ENCODE data around the gene CROCC2. TPM values are rescaled to one million over a fixed set of nuclear protein-coding genes. Genes with fewer than 3 reads are reported as not detected.

CROCC2 gene
- total RNA-seq (2014; rRNA removed; shearing (Covaris generic)), result not detected in 2 replicates

GRCh38 chr2:240906141-240906910 is at the start of gene CROCC2:
CROCC2 (plus strand) TSS chr2:240906336; CDS start chr2:240906514, 178 bp downstream.
- peak; percentile 26 for DNase-seq (ENCODE audit: low spot score)
- in situ Hi-C loops (cut with HindIII; ENCODE audit: low sequenced_read_pairs), result no loop called here

- in situ Hi-C loops (cut with HindIII; ENCODE audit: low sequenced_read_pairs), result no loop called here
Measured at GRCh38 chr2:240857039-240858008, 48.8 kb upstream of the CROCC2 start.

GRCh38 chr2:240858321-240858720 is 47.8 kb upstream of the CROCC2 start:
- DNase-seq (ENCODE audit: low spot score), result no peak
- in situ Hi-C loops (cut with HindIII; ENCODE audit: low sequenced_read_pairs), result no loop called here

More at GRCh38 chr2:240857039-240858008, 48.8 kb upstream of the CROCC2 start:
- DNase-seq (ENCODE audit: low spot score), result no peak

GRCh38 chr2:240858871-240859270 is 47.3 kb upstream of the CROCC2 start:
- in situ Hi-C loops (cut with HindIII; ENCODE audit: low sequenced_read_pairs), result no loop called here

GRCh38 chr2:240861547-240861946 is 44.6 kb upstream of the CROCC2 start:
- in situ Hi-C loops (cut with HindIII; ENCODE audit: low sequenced_read_pairs), result no loop called here
- no peak for DNase-seq (ENCODE audit: low spot score)

More at GRCh38 chr2:240858871-240859270, 47.3 kb upstream of the CROCC2 start:
- DNase-seq (ENCODE audit: low spot score), result no peak

- in situ Hi-C loops (cut with HindIII; ENCODE audit: low sequenced_read_pairs), result no loop called here
- DNase-seq (ENCODE audit: low spot score), result no peak
Measured at GRCh38 chr2:240864475-240864874, 41.7 kb upstream of the CROCC2 start.

- in situ Hi-C loops (cut with HindIII; ENCODE audit: low sequenced_read_pairs), result no loop called here
Measured at GRCh38 chr2:240865391-240865790, 40.7 kb upstream of the CROCC2 start.

GRCh38 chr2:240868286-240869108 is 37.6 kb upstream of the CROCC2 start, which contains the start of gene AGXT:
AGXT (plus strand) TSS chr2:240868824; CDS start chr2:240868866, 42 bp downstream.
- no peak for DNase-seq (ENCODE audit: low spot score)
- in situ Hi-C loops (cut with HindIII; ENCODE audit: low sequenced_read_pairs), result no loop called here

More at GRCh38 chr2:240865391-240865790, 40.7 kb upstream of the CROCC2 start:
- no peak for DNase-seq (ENCODE audit: low spot score)

- in situ Hi-C loops (cut with HindIII; ENCODE audit: low sequenced_read_pairs), result no loop called here
- DNase-seq (ENCODE audit: low spot score), result no peak
Measured at GRCh38 chr2:240869109-240869955, 36.8 kb upstream of the CROCC2 start.

- in situ Hi-C loops (cut with HindIII; ENCODE audit: low sequenced_read_pairs), result no loop called here
Measured at GRCh38 chr2:240869956-240870875, 35.9 kb upstream of the CROCC2 start.

GRCh38 chr2:240871071-240871958 is 34.8 kb upstream of the CROCC2 start:
- in situ Hi-C loops (cut with HindIII; ENCODE audit: low sequenced_read_pairs), result no loop called here
- no peak for DNase-seq (ENCODE audit: low spot score)

More at GRCh38 chr2:240869956-240870875, 35.9 kb upstream of the CROCC2 start:
- no peak for DNase-seq (ENCODE audit: low spot score)

- in situ Hi-C loops (cut with HindIII; ENCODE audit: low sequenced_read_pairs), result no loop called here
- DNase-seq (ENCODE audit: low spot score), result no peak
Measured at GRCh38 chr2:240872317-240873097, 33.6 kb upstream of the CROCC2 start.

GRCh38 chr2:240873098-240873788 is 32.9 kb upstream of the CROCC2 start:
- DNase-seq (ENCODE audit: low spot score), result no peak
- in situ Hi-C loops (cut with HindIII; ENCODE audit: low sequenced_read_pairs), result no loop called here

- DNase-seq (ENCODE audit: low spot score), result no peak
- in situ Hi-C loops (cut with HindIII; ENCODE audit: low sequenced_read_pairs), result no loop called here
Measured at GRCh38 chr2:240873805-240874714, 32.1 kb upstream of the CROCC2 start.

Data from G401 (cell line).